ENCODE results near the gene COL20A1.

DNA sequence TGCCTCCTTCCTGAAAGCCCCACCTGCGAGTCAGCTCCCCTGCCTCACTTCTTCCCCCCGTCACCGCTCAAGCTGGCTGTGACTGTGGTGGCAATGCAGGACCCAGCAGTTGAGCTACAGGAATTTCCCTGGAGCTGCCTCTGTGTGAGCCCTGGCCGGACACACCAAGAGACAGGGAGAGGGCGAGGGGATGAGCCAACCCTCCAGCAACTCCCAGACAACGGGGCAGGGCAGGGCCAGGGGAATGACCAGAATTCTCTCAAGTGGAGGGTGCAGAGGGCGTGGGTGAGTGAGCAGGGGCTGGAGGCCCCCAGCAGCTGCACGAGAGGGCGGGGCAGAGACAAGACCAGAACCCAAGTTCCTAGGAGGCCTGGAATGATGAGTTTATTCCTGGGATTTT is 25.3 kb upstream of the COL20A1 start:
- TF ChIP-seq, protein P1, sequence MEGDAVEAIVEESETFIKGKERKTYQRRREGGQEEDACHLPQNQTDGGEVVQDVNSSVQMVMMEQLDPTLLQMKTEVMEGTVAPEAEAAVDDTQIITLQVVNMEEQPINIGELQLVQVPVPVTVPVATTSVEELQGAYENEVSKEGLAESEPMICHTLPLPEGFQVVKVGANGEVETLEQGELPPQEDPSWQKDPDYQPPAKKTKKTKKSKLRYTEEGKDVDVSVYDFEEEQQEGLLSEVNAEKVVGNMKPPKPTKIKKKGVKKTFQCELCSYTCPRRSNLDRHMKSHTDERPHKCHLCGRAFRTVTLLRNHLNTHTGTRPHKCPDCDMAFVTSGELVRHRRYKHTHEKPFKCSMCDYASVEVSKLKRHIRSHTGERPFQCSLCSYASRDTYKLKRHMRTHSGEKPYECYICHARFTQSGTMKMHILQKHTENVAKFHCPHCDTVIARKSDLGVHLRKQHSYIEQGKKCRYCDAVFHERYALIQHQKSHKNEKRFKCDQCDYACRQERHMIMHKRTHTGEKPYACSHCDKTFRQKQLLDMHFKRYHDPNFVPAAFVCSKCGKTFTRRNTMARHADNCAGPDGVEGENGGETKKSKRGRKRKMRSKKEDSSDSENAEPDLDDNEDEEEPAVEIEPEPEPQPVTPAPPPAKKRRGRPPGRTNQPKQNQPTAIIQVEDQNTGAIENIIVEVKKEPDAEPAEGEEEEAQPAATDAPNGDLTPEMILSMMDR (conservative IDR thresholded peaks at IDR 0.05 in 1 of 2, IDR thresholded peaks at IDR 0.05 in 1 of 2; ENCODE audit: low read depth in 1 of 2, low read length in 2 of 2) = no peak
- TF ChIP-seq EZH2 (IDR thresholded peaks at IDR 0.05; ENCODE audit: low read length, missing control alignments) = no peak

Measured in fibroblast of lung (primary cell).